NT2/D1 (cell line): ENCODE measurements around the gene TBATA.

ENCODE experiments used
- SUZ12 ChIP-seq: IDR thresholded peaks from 2 replicates; pipeline ENCODE4 v1.6.1; 2011; ENCODE audit not compliant: insufficient read length, insufficient read depth; ENCODE audit errors: extremely low read depth
- YY1 ChIP-seq: IDR thresholded peaks from 2 replicates; pipeline ENCODE4 v1.6.1; 2011; ENCODE audit not compliant: insufficient read length, insufficient read depth

GRCh38 chr10:70777063-70777875 is 7.9 kb downstream of the TBATA start:
- TF ChIP-seq SUZ12 (no peak), YY1 (no peak)
